GM18517 (cell line): ENCODE data around the gene CDK11B.
"Not testable (repeated sequence)": the region's sequence is repeated elsewhere in the genome, so short reads cannot be mapped to it uniquely, and the experiment has no call there.

Experiments
- ATAC-seq: cut with Tn5 transposase; IDR thresholded peaks from one replicate; pipeline ENCODE4 v1.9.1; 2021; ENCODE audit warnings: mild to moderate bottlenecking, moderate library complexity; ENCODE audit not compliant: unreplicated experiment

Gene CDK11B

GRCh38 chr1:1658583-1659549 lies at the start of gene CDK11B:
Gene CDK11B, minus strand, starts transcription at chr1:1659004. Its CDS starts 1,519 bp downstream, at chr1:1657485.
- ATAC-seq = peak; percentile 86

GRCh38 chr1:1707897-1708296 lies 49.1 kb upstream of the CDK11B start:
- not testable (repeated sequence) for ATAC-seq

GRCh38 chr1:1707241-1707640 lies 48.4 kb upstream of the CDK11B start:
- ATAC-seq = not testable (repeated sequence)

- ATAC-seq = not testable (repeated sequence)
These were observed 46.8 kb upstream of the CDK11B start for GRCh38 chr1:1705623-1706022.

- ATAC-seq = not testable (repeated sequence)
These were observed 45.6 kb upstream of the CDK11B start for GRCh38 chr1:1704284-1704957.

- no peak for ATAC-seq
These were observed 45.0 kb upstream of the CDK11B start for GRCh38 chr1:1703796-1704195.

GRCh38 chr1:1702506-1702905 lies 43.7 kb upstream of the CDK11B start:
- not testable (repeated sequence) for ATAC-seq

GRCh38 chr1:1700557-1700956 lies 41.8 kb upstream of the CDK11B start:
- ATAC-seq = not testable (repeated sequence)

GRCh38 chr1:1700067-1700466 lies 41.3 kb upstream of the CDK11B start:
- ATAC-seq = not testable (repeated sequence)

- ATAC-seq = not testable (repeated sequence)
These were observed 40.3 kb upstream of the CDK11B start for GRCh38 chr1:1699061-1699460.

- not testable (repeated sequence) for ATAC-seq
These were observed 38.8 kb upstream of the CDK11B start for GRCh38 chr1:1697358-1698183.

GRCh38 chr1:1696431-1697357 lies 37.9 kb upstream of the CDK11B start:
- not testable (repeated sequence) for ATAC-seq

- peak; percentile 80 for ATAC-seq
These were observed 34.2 kb upstream of the CDK11B start, which contains the start of gene SLC35E2B for GRCh38 chr1:1692714-1693647. Gene SLC35E2B, minus strand, starts transcription at chr1:1692795. Its CDS starts 16,096 bp downstream, at chr1:1676699.

GRCh38 chr1:1692324-1692713 lies 33.5 kb upstream of the CDK11B start:
- ATAC-seq = not testable (repeated sequence)

GRCh38 chr1:1691443-1691842 lies 32.6 kb upstream of the CDK11B start:
- not testable (repeated sequence) for ATAC-seq

- not testable (repeated sequence) for ATAC-seq
These were observed 30.7 kb upstream of the CDK11B start for GRCh38 chr1:1689526-1689925.

GRCh38 chr1:1687846-1688245 lies 29.0 kb upstream of the CDK11B start:
- ATAC-seq = no peak

- no peak for ATAC-seq
These were observed 25.4 kb upstream of the CDK11B start for GRCh38 chr1:1684031-1684681.
